H1 (cell line): Measurements from ENCODE around the gene BRMS1.

Experiments
- CBX8 ChIP-seq: fragments of 300-800, 300-1000 bp; sonication (generic); IDR thresholded peaks from 2 replicates; pipeline ENCODE4 v1.7.1; 2016; ENCODE audit warnings: low read depth, low read length, borderline replicate concordance
- CEBPB ChIP-seq: IDR thresholded peaks from 2 replicates; pipeline ENCODE4 v1.6.1; 2012; ENCODE audit warnings: low read depth, low read length
- CREB1 ChIP-seq: IDR thresholded peaks from 2 replicates; pipeline ENCODE4 v1.6.1; 2012; ENCODE audit warnings: inconsistent platforms
- CTCF ChIP-seq, 3 experiments: IDR thresholded peaks; 1 replicate in 2 of 3; 2 replicates in 1 of 3; pipeline versions ENCODE4 v1.5.1 to v1.6.1; 2011; ENCODE audit warnings: low read length in 3 of 3, mild to moderate bottlenecking in 3 of 3, inconsistent platforms in 2 of 3, low read depth in 1 of 3, moderate library complexity in 1 of 3; ENCODE audit not compliant: insufficient read depth in 1 of 3; ENCODE audit errors: control extremely low read depth in 1 of 3
- EP300 ChIP-seq, 2 experiments: IDR thresholded peaks; 1 replicate in 1 of 2; 2 replicates in 1 of 2; pipeline ENCODE4 v1.6.1; 2011 to 2012; ENCODE audit warnings: low read depth in 2 of 2, low read length in 2 of 2, mild to moderate bottlenecking in 2 of 2, borderline replicate concordance in 1 of 2, inconsistent platforms in 1 of 2, moderate library complexity in 1 of 2
- FOSL1 ChIP-seq: IDR thresholded peaks from 2 replicates; pipeline ENCODE4 v1.6.1; 2011; ENCODE audit warnings: mild to moderate bottlenecking, low read depth, low read length, moderate library complexity; ENCODE audit not compliant: insufficient read depth
- GABPA ChIP-seq: IDR thresholded peaks from 2 replicates; pipeline ENCODE4 v1.6.1; 2011; ENCODE audit warnings: mild to moderate bottlenecking, low read length, moderate library complexity, borderline replicate concordance; ENCODE audit not compliant: insufficient read depth
- HDAC2 ChIP-seq, 2 experiments: fragments of 300-600 bp in 1 of 2; sonication (generic) in 1 of 2; IDR thresholded peaks; 2 replicates each; pipeline ENCODE4 v1.6.1; 2011 to 2012; ENCODE audit warnings: low read depth in 2 of 2, low read length in 2 of 2, mild to moderate bottlenecking in 2 of 2, moderate library complexity in 2 of 2, borderline replicate concordance in 1 of 2, inconsistent platforms in 1 of 2
- POLR2A ChIP-seq, 2 experiments: IDR thresholded peaks; 1 replicate in 1 of 2; 2 replicates in 1 of 2; pipeline ENCODE4 v1.6.1; 2011; ENCODE audit warnings: low read depth in 2 of 2, low read length in 2 of 2, mild to moderate bottlenecking in 2 of 2; ENCODE audit errors: control extremely low read depth in 1 of 2
- POLR2AphosphoS5 ChIP-seq: IDR thresholded peaks from 2 replicates; pipeline ENCODE4 v1.6.1; 2011; ENCODE audit warnings: low read depth, low read length
- RAD21 ChIP-seq, 2 experiments: IDR thresholded peaks in 1 of 2; conservative IDR thresholded peaks in 1 of 2; 2 replicates each; pipeline ENCODE4 v1.6.1; 2011; ENCODE audit warnings: low read depth in 2 of 2, low read length in 2 of 2, improper control_type of control experiment in 1 of 2, inconsistent platforms in 1 of 2, mild to moderate bottlenecking in 1 of 2, moderate library complexity in 1 of 2
- SRF ChIP-seq: IDR thresholded peaks from 2 replicates; pipeline ENCODE4 v1.6.1; 2011; ENCODE audit warnings: mild to moderate bottlenecking, low read depth, low read length, moderate library complexity
- TAF1 ChIP-seq: IDR thresholded peaks from 2 replicates; pipeline ENCODE4 v1.6.1; 2011; ENCODE audit warnings: mild to moderate bottlenecking, low read depth, low read length
- TF ChIP-seq, protein P1 (sequence below): IDR thresholded peaks from 2 replicates; pipeline ENCODE4 v1.6.1; 2012; ENCODE audit warnings: inconsistent platforms

DNA sequence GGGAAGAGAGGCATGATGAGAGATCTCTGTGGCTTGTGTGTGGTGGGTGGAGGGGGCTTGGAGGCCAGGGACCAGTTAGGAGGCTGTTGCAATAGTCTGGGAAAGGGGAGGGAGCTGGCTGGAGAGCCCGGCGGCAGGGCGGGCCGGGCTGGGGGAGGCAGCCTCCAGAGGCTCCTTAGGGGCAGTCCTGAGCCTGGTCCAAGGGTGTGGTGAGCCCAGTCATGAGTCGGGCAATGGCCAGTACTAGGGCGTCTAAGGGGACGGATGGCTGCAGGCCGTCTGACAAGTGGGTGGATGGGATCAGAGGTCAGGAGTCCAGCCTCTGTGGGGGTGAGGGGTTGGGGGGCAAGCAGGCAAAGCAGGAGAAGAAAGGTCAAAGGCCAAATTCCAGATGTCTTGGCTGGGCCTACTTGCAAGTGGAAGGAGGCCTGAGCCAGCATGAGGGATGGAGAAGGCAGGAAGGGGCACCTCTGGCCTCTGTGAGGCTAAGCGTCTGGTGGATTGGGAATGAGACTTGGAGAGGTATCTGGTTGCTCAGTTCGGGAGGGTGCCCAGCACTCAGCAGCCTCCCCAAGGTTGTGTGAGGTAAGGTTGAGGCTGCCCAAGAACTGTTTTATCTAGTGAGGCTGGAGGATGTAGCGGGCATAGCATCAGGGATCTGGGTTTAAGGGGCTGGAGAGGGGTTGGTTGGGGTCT, 22.0 kb downstream of the BRMS1 start:
- TF ChIP-seq CTCF (IDR thresholded peaks at IDR 0.05; ENCODE audit: control extremely low read depth in 1 of 3, insufficient read depth in 1 of 3, low read depth in 1 of 3, low read length in 3 of 3) (no peak), GABPA (no peak), EP300 (IDR thresholded peaks at IDR 0.05; ENCODE audit: borderline replicate concordance in 1 of 2, low read depth in 2 of 2, low read length in 2 of 2) (no peak), CEBPB (no peak), TAF1 (no peak), CREB1 (no peak), HDAC2 (IDR thresholded peaks at IDR 0.05; ENCODE audit: borderline replicate concordance in 1 of 2, low read depth in 2 of 2, low read length in 2 of 2) (no peak), FOSL1 (no peak), SRF (no peak), CBX8 (no peak), POLR2AphosphoS5 (no peak), POLR2A (IDR thresholded peaks at IDR 0.05; ENCODE audit: control extremely low read depth in 1 of 2, low read depth in 2 of 2, low read length in 2 of 2) (no peak), RAD21 (IDR thresholded peaks at IDR 0.05 in 1 of 2, conservative IDR thresholded peaks at IDR 0.05 in 1 of 2; ENCODE audit: low read depth in 2 of 2, low read length in 2 of 2) (no peak)
- TF ChIP-seq, protein P1, sequence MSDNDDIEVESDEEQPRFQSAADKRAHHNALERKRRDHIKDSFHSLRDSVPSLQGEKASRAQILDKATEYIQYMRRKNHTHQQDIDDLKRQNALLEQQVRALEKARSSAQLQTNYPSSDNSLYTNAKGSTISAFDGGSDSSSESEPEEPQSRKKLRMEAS: no peak
